Effector memory CD4-positive, alpha-beta T cell (primary cell): ENCODE measurements around the gene DIS3L2.

Experiments used
- DNase-seq, 3 donors: peaks; one replicate each; pipeline ENCODE4 v3.0.0-alpha.2; 2020
- H3K27ac ChIP-seq: 2 replicates; pipeline ENCODE4 v1.7.0; 2013; ENCODE audit warnings: mild to moderate bottlenecking, low read length, moderate library complexity; ENCODE audit not compliant: insufficient read depth, poor library complexity, severe bottlenecking
- H3K27me3 ChIP-seq: replicated peaks from 2 replicates; pipeline ENCODE4 v1.7.0; 2013; ENCODE audit warnings: mild to moderate bottlenecking, low read length; ENCODE audit not compliant: insufficient read depth, control insufficient read depth, poor library complexity, severe bottlenecking
- H3K36me3 ChIP-seq: 2 replicates; pipeline ENCODE4 v1.7.0; 2013; ENCODE audit warnings: mild to moderate bottlenecking, low read length, moderate library complexity; ENCODE audit not compliant: control insufficient read depth, insufficient read depth
- H3K4me1 ChIP-seq: 2 replicates; pipeline ENCODE4 v1.7.0; 2013; ENCODE audit warnings: low read length, mild to moderate bottlenecking; ENCODE audit not compliant: control insufficient read depth, insufficient read depth, poor library complexity, severe bottlenecking
- H3K4me3 ChIP-seq: 2 replicates; pipeline ENCODE4 v1.7.0; 2013; ENCODE audit warnings: low read length, low read depth, mild to moderate bottlenecking; ENCODE audit not compliant: insufficient read depth, poor library complexity, severe bottlenecking
- H3K9me3 ChIP-seq: 2 replicates; pipeline ENCODE4 v1.7.0; 2013; ENCODE audit warnings: mild to moderate bottlenecking, low read length, moderate library complexity; ENCODE audit not compliant: control insufficient read depth

DIS3L2 gene

GRCh38 chr2:231985823-231986261 lies 24.3 kb downstream of the DIS3L2 start:
- H3K9me3 ChIP-seq = no peaks in the 10 kb centered on the region
- H3K4me3 ChIP-seq = no peak overlapping the region
- no peak overlapping the region for H3K27ac ChIP-seq
- no peaks in the 10 kb centered on the region for H3K4me1 ChIP-seq
- no peaks in the 10 kb centered on the region for H3K27me3 ChIP-seq
- DNase-seq = no peak
- no peaks in the 10 kb centered on the region for H3K36me3 ChIP-seq

GRCh38 chr2:231987124-231987727 lies 25.7 kb downstream of the DIS3L2 start:
- Histone ChIP-seq H3K4me1 (no peaks in the 10 kb centered on the region), H3K27ac (no peak overlapping the region), H3K4me3 (no peak overlapping the region), H3K27me3 (no peaks in the 10 kb centered on the region), H3K36me3 (no peaks in the 10 kb centered on the region), H3K9me3 (no peaks in the 10 kb centered on the region)
- DNase-seq = no peak

- no peaks in the 10 kb centered on the region for H3K9me3 ChIP-seq
- H3K36me3 ChIP-seq = no peaks in the 10 kb centered on the region
- H3K4me3 ChIP-seq = no peak overlapping the region
- no peaks in the 10 kb centered on the region for H3K27me3 ChIP-seq
- no peak for DNase-seq
- no peak overlapping the region for H3K27ac ChIP-seq
- H3K4me1 ChIP-seq = no peaks in the 10 kb centered on the region
Measured at GRCh38 chr2:231988179-231988866, 26.8 kb downstream of the DIS3L2 start.

GRCh38 chr2:231991664-231992063 lies 30.2 kb downstream of the DIS3L2 start:
- H3K4me3 ChIP-seq = no peak overlapping the region
- H3K27ac ChIP-seq = no peak overlapping the region
- no peaks in the 10 kb centered on the region for H3K9me3 ChIP-seq
- H3K27me3 ChIP-seq = no peaks in the 10 kb centered on the region
- DNase-seq = no peak
- H3K36me3 ChIP-seq = no peaks in the 10 kb centered on the region
- H3K4me1 ChIP-seq = no peaks in the 10 kb centered on the region

GRCh38 chr2:231992888-231993287 lies 31.4 kb downstream of the DIS3L2 start:
- no peak for DNase-seq

GRCh38 chr2:231996797-231997540 lies 35.5 kb downstream of the DIS3L2 start:
- H3K36me3 ChIP-seq = no peaks in the 10 kb centered on the region
- H3K4me3 ChIP-seq = no peak overlapping the region
- no peak overlapping the region for H3K27ac ChIP-seq
- no peaks in the 10 kb centered on the region for H3K4me1 ChIP-seq
- H3K9me3 ChIP-seq = no peaks in the 10 kb centered on the region
- no peak for DNase-seq
- H3K27me3 ChIP-seq = no peaks in the 10 kb centered on the region

More at GRCh38 chr2:231992888-231993287, 31.4 kb downstream of the DIS3L2 start:
- Histone ChIP-seq H3K36me3 (no peaks in the 10 kb centered on the region), H3K27me3 (no peaks in the 10 kb centered on the region), H3K27ac (no peak overlapping the region), H3K9me3 (no peaks in the 10 kb centered on the region), H3K4me3 (no peak overlapping the region), H3K4me1 (no peaks in the 10 kb centered on the region)

- Histone ChIP-seq H3K4me3 (no peak overlapping the region), H3K9me3 (no peaks in the 10 kb centered on the region), H3K36me3 (no peaks in the 10 kb centered on the region), H3K4me1 (no peaks in the 10 kb centered on the region), H3K27ac (no peak overlapping the region), H3K27me3 (no peaks in the 10 kb centered on the region)
- DNase-seq = no peak
Measured at GRCh38 chr2:231998046-231998445, 36.5 kb downstream of the DIS3L2 start.

GRCh38 chr2:232000439-232000838 lies 38.9 kb downstream of the DIS3L2 start:
- no peaks in the 10 kb centered on the region for H3K27me3 ChIP-seq
- no peaks in the 10 kb centered on the region for H3K4me1 ChIP-seq
- no peak overlapping the region for H3K4me3 ChIP-seq
- no peaks in the 10 kb centered on the region for H3K36me3 ChIP-seq
- no peak for DNase-seq
- no peaks in the 10 kb centered on the region for H3K9me3 ChIP-seq
- H3K27ac ChIP-seq = no peak overlapping the region

- no peak for DNase-seq
- no peak overlapping the region for H3K4me3 ChIP-seq
Measured at GRCh38 chr2:232001073-232001472, 39.6 kb downstream of the DIS3L2 start.

GRCh38 chr2:232006253-232006652 lies 44.7 kb downstream of the DIS3L2 start:
- no peak for DNase-seq
- peaks cover 7% of the 10 kb centered on the region for H3K36me3 ChIP-seq
- H3K4me3 ChIP-seq = no peak overlapping the region
- H3K4me1 ChIP-seq = no peaks in the 10 kb centered on the region
- H3K27ac ChIP-seq = no peak overlapping the region
- no peaks in the 10 kb centered on the region for H3K9me3 ChIP-seq
- no peaks in the 10 kb centered on the region for H3K27me3 ChIP-seq

More at GRCh38 chr2:232001073-232001472, 39.6 kb downstream of the DIS3L2 start:
- Histone ChIP-seq H3K36me3 (no peaks in the 10 kb centered on the region), H3K27ac (no peak overlapping the region), H3K9me3 (no peaks in the 10 kb centered on the region), H3K27me3 (no peaks in the 10 kb centered on the region), H3K4me1 (no peaks in the 10 kb centered on the region)
